Neutrophil (primary cell): Measurements from ENCODE around the gene TMPRSS11E.
"Not testable (repeated sequence)": the region's sequence is repeated elsewhere in the genome, so short reads cannot be mapped to it uniquely, and the experiment has no call there.

Experiments
- H3K27ac ChIP-seq: fragments of 200-600 bp; sonication (generic); 2 replicates; pipeline ENCODE4 v1.5.1; 2016; ENCODE audit warnings: mild to moderate bottlenecking, moderate library complexity
- H3K27me3 ChIP-seq: fragments of 200-600 bp; sonication (generic); 2 replicates; pipeline ENCODE4 v1.6.0; 2016; ENCODE audit warnings: mild to moderate bottlenecking
- H3K36me3 ChIP-seq: fragments of 200-600 bp; sonication (generic); 2 replicates; pipeline ENCODE4 v1.5.1; 2017
- H3K4me1 ChIP-seq, 2 experiments: fragments of 200-600 bp in 1 of 2; sonication (generic) in 1 of 2; 1 replicate in 1 of 2; 2 replicates in 1 of 2; pipeline versions ENCODE4 v1.5.1 to v1.6.1; 2013 to 2016; ENCODE audit warnings: low read depth in 1 of 2, low read length in 1 of 2, mild to moderate bottlenecking in 1 of 2, moderate library complexity in 1 of 2; ENCODE audit not compliant: control insufficient read depth in 1 of 2, insufficient read depth in 1 of 2
- H3K4me3 ChIP-seq, 2 experiments: fragments of 200-600 bp in 1 of 2; sonication (generic) in 1 of 2; 1 replicate in 1 of 2; 2 replicates in 1 of 2; pipeline ENCODE4 v1.5.1; 2013 to 2016; ENCODE audit warnings: low read depth in 1 of 2, low read length in 1 of 2, mild to moderate bottlenecking in 1 of 2, moderate library complexity in 1 of 2
- H3K9me3 ChIP-seq: fragments of 200-600 bp; sonication (generic); 2 replicates; pipeline ENCODE4 v1.5.1; 2016
- CTCF ChIP-seq: fragments of 200-600 bp; sonication (generic); IDR thresholded peaks from 2 replicates; pipeline ENCODE4 v1.5.1; 2016; ENCODE audit warnings: antibody characterized with exemption

Gene TMPRSS11E

GRCh38 chr4:68490826-68491457, 43.7 kb downstream of the TMPRSS11E start:
- no peaks in the 10 kb centered on the region for H3K9me3 ChIP-seq
- H3K36me3 ChIP-seq = no peaks in the 10 kb centered on the region
- H3K4me1 ChIP-seq = peaks cover 0 to 6% of the 10 kb centered on the region in 2 experiments
- H3K4me3 ChIP-seq = no peak overlapping the region
- H3K27me3 ChIP-seq = no peaks in the 10 kb centered on the region
- TF ChIP-seq CTCF = no peak
- no peak overlapping the region for H3K27ac ChIP-seq

GRCh38 chr4:68494688-68495087, 47.4 kb downstream of the TMPRSS11E start:
- Histone ChIP-seq H3K27ac (no peak overlapping the region), H3K36me3 (no peaks in the 10 kb centered on the region)

GRCh38 chr4:68498413-68499007, 51.2 kb downstream of the TMPRSS11E start:
- peak; percentile 18 for TF ChIP-seq CTCF
- H3K36me3 ChIP-seq = no peaks in the 10 kb centered on the region
- H3K9me3 ChIP-seq = no peaks in the 10 kb centered on the region
- H3K4me3 ChIP-seq = no peak overlapping the region
- H3K4me1 ChIP-seq = peaks cover 0 to 6% of the 10 kb centered on the region in 2 experiments
- no peaks in the 10 kb centered on the region for H3K27me3 ChIP-seq
- H3K27ac ChIP-seq = no peak overlapping the region

More at GRCh38 chr4:68494688-68495087, 47.4 kb downstream of the TMPRSS11E start:
- Histone ChIP-seq H3K4me3 (no peak overlapping the region), H3K27me3 (no peaks in the 10 kb centered on the region), H3K9me3 (no peaks in the 10 kb centered on the region), H3K4me1 (peaks cover 0 to 6% of the 10 kb centered on the region in 2 experiments)
- no peak for TF ChIP-seq CTCF

GRCh38 chr4:68499021-68499420, 51.8 kb downstream of the TMPRSS11E start:
- Histone ChIP-seq H3K27ac (no peak overlapping the region), H3K4me3 (no peak overlapping the region), H3K4me1 (peaks cover 0 to 6% of the 10 kb centered on the region in 2 experiments), H3K36me3 (no peaks in the 10 kb centered on the region), H3K9me3 (no peaks in the 10 kb centered on the region), H3K27me3 (no peaks in the 10 kb centered on the region)
- TF ChIP-seq CTCF = no peak

- H3K36me3 ChIP-seq, H3K27ac ChIP-seq, H3K9me3 ChIP-seq, H3K27me3 ChIP-seq, H3K4me3 ChIP-seq, H3K4me1 ChIP-seq: not testable (repeated sequence)
Observed at GRCh38 chr4:68503462-68503861, 56.2 kb downstream of the TMPRSS11E start.

GRCh38 chr4:68504836-68505235, 57.6 kb downstream of the TMPRSS11E start:
- H3K36me3 ChIP-seq, H3K9me3 ChIP-seq, H3K27me3 ChIP-seq: not testable (repeated sequence)

GRCh38 chr4:68505452-68505851, 58.2 kb downstream of the TMPRSS11E start:
- not testable (repeated sequence) for H3K27me3 ChIP-seq, H3K27ac ChIP-seq, H3K4me1 ChIP-seq, H3K9me3 ChIP-seq, H3K36me3 ChIP-seq, H3K4me3 ChIP-seq

More at GRCh38 chr4:68504836-68505235, 57.6 kb downstream of the TMPRSS11E start:
- not testable (repeated sequence) for H3K4me3 ChIP-seq, H3K4me1 ChIP-seq, H3K27ac ChIP-seq
